Neural progenitor cell (in vitro differentiated cells): Measurements from ENCODE around the gene CCR1. TPM values are rescaled to one million over a fixed set of nuclear protein-coding genes. Genes with fewer than 3 reads are reported as not detected.

Experiments used
- DNase-seq: peaks from one replicate; pipeline ENCODE4 v3.0.0-alpha.2; 2016; ENCODE audit warnings: low spot score
- H2AFZ ChIP-seq: fragments of 200-600 bp; sonication (generic); replicated peaks from 2 replicates; pipeline ENCODE4 v1.6.1; 2016; ENCODE audit warnings: antibody characterized with exemption
- H3F3A ChIP-seq: fragments of 200-600 bp; sonication (generic); 2 replicates; pipeline ENCODE4 v1.6.1; 2016; ENCODE audit warnings: antibody characterized with exemption, low read depth
- H3K27ac ChIP-seq: fragments of 200-600 bp; sonication (generic); 2 replicates; pipeline ENCODE4 v1.5.1; 2016; ENCODE audit warnings: mild to moderate bottlenecking
- H3K27me3 ChIP-seq: fragments of 200-600 bp; sonication (generic); 2 replicates; pipeline ENCODE4 v1.6.1; 2016; ENCODE audit warnings: mild to moderate bottlenecking, moderate library complexity
- H3K36me3 ChIP-seq: fragments of 200-600 bp; sonication (generic); 2 replicates; pipeline ENCODE4 v1.5.1; 2016
- H3K4me1 ChIP-seq: fragments of 200-600 bp; sonication (generic); 2 replicates; pipeline ENCODE4 v1.6.1; 2016; ENCODE audit warnings: mixed run types
- H3K4me2 ChIP-seq: fragments of 200-600 bp; sonication (generic); 2 replicates; pipeline ENCODE4 v1.6.1; 2016
- H3K4me3 ChIP-seq: fragments of 200-600 bp; sonication (generic); 2 replicates; pipeline ENCODE4 v1.5.1; 2016
- H3K79me2 ChIP-seq: fragments of 200-600 bp; sonication (generic); 2 replicates; pipeline ENCODE4 v1.6.1; 2016; ENCODE audit warnings: low read depth
- H3K9ac ChIP-seq: fragments of 200-600 bp; sonication (generic); 2 replicates; pipeline ENCODE4 v1.6.1; 2016
- H3K9me3 ChIP-seq: fragments of 200-600 bp; sonication (generic); 2 replicates; pipeline ENCODE4 v1.5.1; 2016; ENCODE audit warnings: low read depth
- H4K20me1 ChIP-seq: fragments of 200-600 bp; sonication (generic); 2 replicates; pipeline ENCODE4 v1.6.1; 2016; ENCODE audit warnings: low read depth
- H3K27ac Mint-ChIP-seq: 3 replicates; pipeline ENCODE4 v1.8.0; 2021; ENCODE audit warnings: mixed read lengths
- H3K27me3 Mint-ChIP-seq: 2 replicates; pipeline ENCODE4 v1.8.0; 2022; ENCODE audit warnings: low read depth, mild to moderate bottlenecking, inconsistent platforms, moderate library complexity, mixed read lengths; ENCODE audit not compliant: insufficient read depth
- H3K36me3 Mint-ChIP-seq: 3 replicates; pipeline ENCODE4 v1.8.0; 2021; ENCODE audit warnings: mixed read lengths
- H3K4me1 Mint-ChIP-seq: 3 replicates; pipeline ENCODE4 v1.8.0; 2021; ENCODE audit warnings: mixed read lengths
- H3K4me3 Mint-ChIP-seq: 3 replicates; pipeline ENCODE4 v1.8.0; 2021; ENCODE audit warnings: mild to moderate bottlenecking, moderate library complexity, mixed read lengths
- H3K9me3 Mint-ChIP-seq: 3 replicates; pipeline ENCODE4 v1.8.0; 2020; ENCODE audit warnings: mixed read lengths
- CTCF ChIP-seq: fragments of 200-600 bp; sonication (generic); IDR thresholded peaks from 2 replicates; pipeline ENCODE4 v1.5.1; 2017; ENCODE audit warnings: antibody characterized with exemption, mild to moderate bottlenecking
- EZH2 ChIP-seq: fragments of 200-600 bp; sonication (generic); IDR thresholded peaks from 2 replicates; pipeline ENCODE4 v1.6.1; 2017; ENCODE audit warnings: antibody characterized with exemption, mild to moderate bottlenecking, moderate library complexity
- EZH2phosphoT487 ChIP-seq: fragments of 200-600 bp; sonication (generic); IDR thresholded peaks from 2 replicates; pipeline ENCODE4 v1.6.1; 2017; ENCODE audit warnings: antibody characterized with exemption
- total RNA-seq: library from RNA; depleted of rRNA; stranded (reverse); fragments of >200 nt; gene quantifications from 2 replicates; pipeline ENCODE4 v1.2.3, GENCODE V29; 2015; ENCODE audit warnings: low replicate concordance

Gene CCR1
- total RNA-seq, 1 donor from 2014 or later: not detected

DNA sequence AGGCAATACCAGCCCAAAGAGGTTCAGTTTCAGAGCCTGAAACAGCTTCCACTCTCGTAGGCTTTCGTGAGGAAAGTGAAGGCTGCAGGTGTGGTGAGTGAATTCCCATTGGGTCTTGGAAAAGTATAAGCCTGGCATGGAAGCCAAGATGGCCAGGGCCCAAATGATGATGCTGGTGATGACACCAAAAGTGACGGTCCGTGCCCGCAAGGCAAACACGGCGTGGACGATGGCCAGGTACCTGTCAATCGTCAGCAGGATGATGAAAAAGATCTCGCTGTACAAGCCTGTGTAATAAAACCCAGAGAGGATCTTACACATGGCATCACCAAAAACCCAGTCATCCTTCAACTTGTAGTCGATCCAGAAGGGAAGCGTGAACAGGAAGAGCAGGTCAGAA is 4.4 kb downstream of the CCR1 start:
- TF ChIP-seq EZH2phosphoT487 (no peak), CTCF (no peak), EZH2 (no peak)
- peaks cover 4% of the 10 kb centered on the region for H3K4me1 ChIP-seq
- no peaks in the 10 kb centered on the region for H4K20me1 ChIP-seq
- no peaks in the 10 kb centered on the region for H3K36me3 Mint-ChIP-seq
- no peak for DNase-seq
- peaks cover 6% of the 10 kb centered on the region for H3K27me3 Mint-ChIP-seq
- H3F3A ChIP-seq: no peaks in the 10 kb centered on the region
- H3K9me3 ChIP-seq: no peaks in the 10 kb centered on the region
- H3K27me3 ChIP-seq: no peaks in the 10 kb centered on the region
- no peak overlapping the region for H2AFZ ChIP-seq
- no peak overlapping the region for H3K9ac ChIP-seq
- no peak overlapping the region for H3K27ac ChIP-seq
- no peak overlapping the region for H3K4me3 ChIP-seq
- no peaks in the 10 kb centered on the region for H3K4me1 Mint-ChIP-seq
- H3K27ac Mint-ChIP-seq: no peak overlapping the region
- no peaks in the 10 kb centered on the region for H3K36me3 ChIP-seq
- H3K79me2 ChIP-seq: no peaks in the 10 kb centered on the region
- H3K9me3 Mint-ChIP-seq: no peaks in the 10 kb centered on the region
- H3K4me3 Mint-ChIP-seq: no peak overlapping the region
- H3K4me2 ChIP-seq: no peak overlapping the region

- H3K4me3 ChIP-seq: no peak overlapping the region
- H3K9me3 ChIP-seq: no peaks in the 10 kb centered on the region
- no peaks in the 10 kb centered on the region for H3K36me3 Mint-ChIP-seq
- no peaks in the 10 kb centered on the region for H3K36me3 ChIP-seq
- H3K27me3 ChIP-seq: no peaks in the 10 kb centered on the region
- TF ChIP-seq EZH2phosphoT487 (no peak), CTCF (no peak), EZH2 (no peak)
- no peaks in the 10 kb centered on the region for H3F3A ChIP-seq
- no peaks in the 10 kb centered on the region for H3K9me3 Mint-ChIP-seq
- no peak overlapping the region for H3K4me2 ChIP-seq
- no peak overlapping the region for H2AFZ ChIP-seq
- no peaks in the 10 kb centered on the region for H3K4me1 Mint-ChIP-seq
- no peaks in the 10 kb centered on the region for H3K4me1 ChIP-seq
- no peak for DNase-seq
- no peaks in the 10 kb centered on the region for H4K20me1 ChIP-seq
- H3K4me3 Mint-ChIP-seq: no peak overlapping the region
- H3K79me2 ChIP-seq: no peaks in the 10 kb centered on the region
- no peak overlapping the region for H3K27ac Mint-ChIP-seq
- no peak overlapping the region for H3K9ac ChIP-seq
- peaks cover 4% of the 10 kb centered on the region for H3K27me3 Mint-ChIP-seq
- H3K27ac ChIP-seq: no peak overlapping the region
Measured at GRCh38 chr3:46202535-46202934, 5.6 kb downstream of the CCR1 start.

DNA sequence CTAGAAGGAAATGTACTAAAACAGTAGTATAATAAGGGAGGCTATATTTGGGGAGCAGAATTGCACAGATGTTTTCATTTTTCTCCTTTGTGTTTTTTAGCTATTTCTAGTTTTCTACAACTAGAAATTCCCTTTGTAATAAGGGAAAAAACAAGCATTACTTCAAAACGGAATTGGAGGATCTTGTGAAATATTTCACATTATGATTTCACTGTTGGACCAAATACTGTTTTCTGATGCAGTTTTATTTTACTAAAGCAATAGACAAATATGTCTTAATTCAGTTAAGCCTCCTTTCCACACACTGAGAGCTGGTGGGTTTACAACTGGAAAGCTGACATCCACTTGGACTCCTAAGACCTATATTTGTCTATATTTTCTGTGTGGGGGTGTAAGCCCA is 7.3 kb downstream of the CCR1 start:
- Mint-ChIP-seq H3K9me3 (no peaks in the 10 kb centered on the region), H3K36me3 (no peaks in the 10 kb centered on the region), H3K27ac (no peak overlapping the region), H3K27me3 (peaks cover 4% of the 10 kb centered on the region), H3K4me3 (no peak overlapping the region), H3K4me1 (no peaks in the 10 kb centered on the region)
- H3K9me3 ChIP-seq: no peaks in the 10 kb centered on the region
- H3K4me2 ChIP-seq: no peak overlapping the region
- H3K36me3 ChIP-seq: no peaks in the 10 kb centered on the region
- H3F3A ChIP-seq: no peaks in the 10 kb centered on the region
- no peaks in the 10 kb centered on the region for H3K4me1 ChIP-seq
- H2AFZ ChIP-seq: no peak overlapping the region
- no peak for DNase-seq
- no peak overlapping the region for H3K27ac ChIP-seq
- H3K9ac ChIP-seq: no peak overlapping the region
- H3K79me2 ChIP-seq: no peaks in the 10 kb centered on the region
- H3K4me3 ChIP-seq: no peak overlapping the region
- TF ChIP-seq EZH2 (no peak), EZH2phosphoT487 (no peak), CTCF (no peak)
- H3K27me3 ChIP-seq: no peaks in the 10 kb centered on the region
- H4K20me1 ChIP-seq: no peaks in the 10 kb centered on the region

GRCh38 chr3:46200211-46200610 is 7.9 kb downstream of the CCR1 start:
- Histone ChIP-seq H3K4me2 (no peak overlapping the region), H3K36me3 (no peaks in the 10 kb centered on the region), H3K79me2 (no peaks in the 10 kb centered on the region), H3K9me3 (no peaks in the 10 kb centered on the region), H3K4me3 (no peak overlapping the region), H3K27ac (no peak overlapping the region), H3K9ac (no peak overlapping the region), H3K27me3 (no peaks in the 10 kb centered on the region), H3F3A (no peaks in the 10 kb centered on the region), H2AFZ (no peak overlapping the region), H3K4me1 (no peaks in the 10 kb centered on the region), H4K20me1 (no peaks in the 10 kb centered on the region)
- no peak for TF ChIP-seq CTCF
- no peak for TF ChIP-seq EZH2
- no peak for TF ChIP-seq EZH2phosphoT487
- no peaks in the 10 kb centered on the region for H3K36me3 Mint-ChIP-seq
- H3K4me1 Mint-ChIP-seq: no peaks in the 10 kb centered on the region
- DNase-seq: no peak
- peaks cover 4% of the 10 kb centered on the region for H3K27me3 Mint-ChIP-seq
- H3K9me3 Mint-ChIP-seq: no peaks in the 10 kb centered on the region
- H3K27ac Mint-ChIP-seq: no peak overlapping the region
- H3K4me3 Mint-ChIP-seq: no peak overlapping the region
